SK-N-SH (cell line): ENCODE results near the gene ARL6. TPM values are rescaled to one million over a fixed set of nuclear protein-coding genes. Genes with fewer than 3 reads are reported as not detected.

Experiments used
- CTCF ChIA-PET: fragments of 300-600, 350-600 bp; formaldehyde crosslinking; extraction: SDS; loops from one replicate; lab custom pipeline; 2021; lab: Yijun Ruan, JAX
- POLR2A ChIA-PET: fragments of 350-600 bp; sonication (Branson Sonifier 250); formaldehyde crosslinking; extraction: SDS; loops from one replicate; lab custom pipeline; 2020; ENCODE audit warnings: antibody characterized with exemption, inconsistent platforms; lab: Yijun Ruan, JAX
- DNase-seq: peaks from one replicate; pipeline ENCODE4 v3.0.0; 2012
- H2AFZ ChIP-seq: fragments of 200-600 bp; sonication (generic); 2 replicates; pipeline ENCODE4 v1.8.1; 2016; ENCODE audit warnings: antibody characterized with exemption, mild to moderate bottlenecking, low read depth
- H3F3A ChIP-seq: fragments of 200-600 bp; sonication (generic); replicated peaks from 2 replicates; pipeline ENCODE3; 2016; ENCODE audit warnings: antibody characterized with exemption, mild to moderate bottlenecking; ENCODE audit not compliant: insufficient read depth
- H3K27ac ChIP-seq, 2 experiments: fragments of 200-500 bp in 1 of 2; fragments of 200-600 bp in 1 of 2; sonication (Bioruptor generic) in 1 of 2; sonication (generic), shearing (Covaris generic) in 1 of 2; 2 replicates each; pipeline versions ENCODE4 v1.5.1 to v1.6.1; 2014 to 2016; ENCODE audit warnings: low read depth in 2 of 2, inconsistent platforms in 1 of 2, low read length in 1 of 2, mild to moderate bottlenecking in 1 of 2, mixed read lengths in 1 of 2
- H3K27me3 ChIP-seq: fragments of 200-600 bp; sonication (generic), shearing (Covaris generic); 2 replicates; pipeline ENCODE4 v1.6.1; 2016; ENCODE audit warnings: mixed run types; ENCODE audit not compliant: insufficient read depth
- H3K36me3 ChIP-seq, 2 experiments: fragments of 200-500 bp in 1 of 2; fragments of 200-600 bp in 1 of 2; sonication (Bioruptor generic) in 1 of 2; sonication (generic) in 1 of 2; replicated peaks in 1 of 2; 2 replicates each; pipeline versions ENCODE3 to v1.5.1; 2014 to 2016; ENCODE audit warnings: low read length in 1 of 2, mild to moderate bottlenecking in 1 of 2; ENCODE audit not compliant: insufficient read depth in 2 of 2, control insufficient read depth in 1 of 2
- H3K4me1 ChIP-seq, 2 experiments: fragments of 200-500 bp in 1 of 2; fragments of 200-600 bp in 1 of 2; sonication (Bioruptor generic) in 1 of 2; sonication (generic), shearing (Covaris generic) in 1 of 2; 2 replicates each; pipeline versions ENCODE4 v1.5.1 to v1.6.1; 2014 to 2016; ENCODE audit warnings: low read depth in 1 of 2, low read length in 1 of 2, mixed run types in 1 of 2; ENCODE audit not compliant: insufficient read depth in 2 of 2, control insufficient read depth in 1 of 2
- H3K4me2 ChIP-seq: fragments of 200-600 bp; sonication (generic), shearing (Covaris generic); 2 replicates; pipeline ENCODE4 v1.6.1; 2017; ENCODE audit warnings: mixed run types
- H3K4me3 ChIP-seq, 2 experiments: fragments of 200-500 bp in 1 of 2; fragments of 200-600 bp in 1 of 2; sonication (Bioruptor generic) in 1 of 2; sonication (generic), shearing (Covaris generic) in 1 of 2; 2 replicates each; pipeline versions ENCODE4 v1.5.1 to v1.8.1; 2014 to 2016; ENCODE audit warnings: low read depth in 2 of 2, inconsistent platforms in 1 of 2, low read length in 1 of 2, mild to moderate bottlenecking in 1 of 2, mixed read lengths in 1 of 2, moderate library complexity in 1 of 2
- H3K79me2 ChIP-seq: fragments of 200-600 bp; sonication (generic); 2 replicates; pipeline ENCODE4 v1.8.1; 2017; ENCODE audit warnings: mild to moderate bottlenecking; ENCODE audit not compliant: insufficient read depth
- H3K9ac ChIP-seq: fragments of 200-600 bp; sonication (generic); 2 replicates; pipeline ENCODE4 v1.6.1; 2017; ENCODE audit warnings: mixed run types
- H3K9me2 ChIP-seq: fragments of 200-600 bp; sonication (generic); 2 replicates; pipeline ENCODE4 v1.6.1; 2017; ENCODE audit warnings: mixed run types
- H3K9me3 ChIP-seq: fragments of 200-600 bp; sonication (generic); 2 replicates; pipeline ENCODE4 v1.6.1; 2017; ENCODE audit warnings: mixed run types, mild to moderate bottlenecking, moderate library complexity
- H4K20me1 ChIP-seq: fragments of 200-600 bp; sonication (generic); 2 replicates; pipeline ENCODE4 v1.6.1; 2017; ENCODE audit warnings: mild to moderate bottlenecking, mixed run types; ENCODE audit not compliant: insufficient read depth
- CHD2 ChIP-seq: fragments of 150-350 bp; IDR thresholded peaks from 2 replicates; pipeline ENCODE4 v1.6.1; 2018; ENCODE audit warnings: low read length; ENCODE audit not compliant: partially characterized antibody
- ELF1 ChIP-seq: IDR thresholded peaks from 2 replicates; pipeline ENCODE4 v1.4.0; 2012
- EP300 ChIP-seq, 2 experiments: IDR thresholded peaks; 2 replicates each; pipeline versions ENCODE4 v1.4.0 to v1.6.1; 2012; ENCODE audit warnings: borderline replicate concordance in 1 of 2, low read depth in 1 of 2, low read length in 1 of 2
- FOXM1 ChIP-seq: IDR thresholded peaks from 2 replicates; pipeline ENCODE4 v1.4.0; 2012; ENCODE audit warnings: low read depth, mild to moderate bottlenecking
- GATA2 ChIP-seq: sonication (generic); formaldehyde crosslinking; IDR thresholded peaks from 2 replicates; pipeline ENCODE4 v1.5.0; 2020; ENCODE audit warnings: mild to moderate bottlenecking, missing genetic modification reagents
- JUND ChIP-seq: IDR thresholded peaks from 2 replicates; pipeline ENCODE4 v1.4.0; 2012
- MEF2A ChIP-seq: IDR thresholded peaks from 2 replicates; pipeline ENCODE4 v1.4.0; 2012; ENCODE audit warnings: low read depth, borderline replicate concordance
- MXI1 ChIP-seq: IDR thresholded peaks from 2 replicates; pipeline ENCODE4 v1.6.1; 2012; ENCODE audit warnings: mild to moderate bottlenecking, low read depth, low read length, improper control_type of control experiment
- NFIC ChIP-seq: IDR thresholded peaks from 2 replicates; pipeline ENCODE4 v1.4.0; 2012; ENCODE audit warnings: borderline replicate concordance
- NRF1 ChIP-seq: IDR thresholded peaks from 2 replicates; pipeline ENCODE4 v1.6.1; 2012; ENCODE audit warnings: low read depth, mild to moderate bottlenecking, low read length
- RAD21 ChIP-seq: IDR thresholded peaks from 2 replicates; pipeline ENCODE4 v1.6.1; 2012; ENCODE audit warnings: mild to moderate bottlenecking, low read length
- RCOR1 ChIP-seq: fragments of 150-350 bp; IDR thresholded peaks from 2 replicates; pipeline ENCODE4 v1.6.1; 2017; ENCODE audit warnings: antibody characterized with exemption, low read length
- RFX5 ChIP-seq: IDR thresholded peaks from 2 replicates; pipeline ENCODE4 v1.6.1; 2012; ENCODE audit warnings: mild to moderate bottlenecking, improper control_type of control experiment, low read length
- RXRA ChIP-seq: IDR thresholded peaks from 2 replicates; pipeline ENCODE4 v1.4.0; 2012; ENCODE audit warnings: low read depth, mild to moderate bottlenecking, borderline replicate concordance
- TAF1 ChIP-seq: IDR thresholded peaks from 2 replicates; pipeline ENCODE4 v1.6.1; 2012; ENCODE audit warnings: low read depth, mild to moderate bottlenecking, low read length, moderate library complexity, borderline replicate concordance
- TCF12 ChIP-seq: IDR thresholded peaks from 2 replicates; pipeline ENCODE4 v1.4.0; 2012
- TEAD4 ChIP-seq: IDR thresholded peaks from 2 replicates; pipeline ENCODE4 v1.4.0; 2012; ENCODE audit warnings: mild to moderate bottlenecking, borderline replicate concordance; ENCODE audit not compliant: insufficient read depth
- WGBS: methylation state at CpG from one replicate; pipeline ENCODE4 v1.1.6; 2017; ENCODE audit warnings: low lambda C conversion rate; 5-methylcytosine and 5-hydroxymethylcytosine counted together
- polyA plus RNA-seq, 3 experiments: library from polyadenylated mRNA; depleted of rRNA; stranded (reverse); fragments of >200 nt; gene quantifications; 2 replicates each; pipeline ENCODE4 v1.2.3, GENCODE V29; 2012
- TF ChIP-seq, protein P1 (sequence below): IDR thresholded peaks from 2 replicates; pipeline ENCODE4 v1.4.0; 2012; ENCODE audit warnings: low read depth, borderline replicate concordance
- TF ChIP-seq, protein P2 (sequence below): IDR thresholded peaks from 2 replicates; pipeline ENCODE4 v1.4.0; 2012; ENCODE audit warnings: low read depth
- TF ChIP-seq, protein P3 (sequence below): fragments of 150-350 bp; IDR thresholded peaks from 2 replicates; pipeline ENCODE4 v1.6.1; 2017; ENCODE audit warnings: antibody characterized with exemption, low read length, low read depth, borderline replicate concordance
- TF ChIP-seq, protein P4 (sequence below): fragments of 150-350 bp; IDR thresholded peaks from 2 replicates; pipeline ENCODE4 v1.6.1; 2016; ENCODE audit warnings: mild to moderate bottlenecking, low read depth, low read length

ARL6 gene
- polyA plus RNA-seq, 1 of the 3 experiments (the other 2 are of a cell fraction) = 2.6 TPM

DNA sequence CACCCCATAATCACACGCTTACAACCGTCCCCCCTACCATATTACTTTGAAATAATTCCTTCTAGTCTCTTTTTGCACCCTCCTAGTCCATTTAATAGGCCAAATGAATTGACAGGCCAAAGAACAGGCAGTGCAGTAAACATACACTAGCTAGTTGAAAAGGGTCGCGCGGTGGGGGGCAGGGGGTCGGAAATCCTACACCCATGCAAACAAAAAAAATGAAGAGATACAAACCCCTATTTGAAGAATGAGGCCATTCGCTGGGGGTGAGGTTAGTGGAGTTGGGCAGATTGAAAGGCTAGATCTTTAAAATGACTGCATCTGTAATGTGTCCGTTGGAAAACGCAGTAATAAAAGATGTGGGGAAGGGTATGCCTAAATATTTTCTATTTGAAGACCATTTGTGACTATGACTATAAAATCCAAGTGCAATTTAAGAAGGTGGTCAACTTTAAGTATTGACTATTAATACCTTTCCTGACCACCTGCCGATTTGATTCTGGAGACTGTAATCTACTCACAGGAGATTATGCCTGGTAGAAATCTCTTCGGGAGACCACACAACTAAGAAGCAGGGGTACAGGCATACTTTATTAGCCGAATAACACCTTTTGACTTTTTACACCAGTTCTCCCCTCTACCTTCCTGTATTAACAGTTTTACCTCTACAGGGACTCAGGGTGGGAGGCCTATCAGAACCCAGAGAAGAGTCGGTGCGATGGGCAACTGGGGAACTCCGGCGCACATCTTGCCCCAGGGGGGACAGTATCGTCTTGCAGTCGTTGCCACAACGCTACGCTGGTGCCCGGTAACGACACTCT lies 762 bp upstream of the ARL6 start (continued):
- TF ChIP-seq ELF1 = no peak
- TF ChIP-seq MXI1 = no peak
- TF ChIP-seq GATA2 = no peak; the same call in 1 of the 2 replicates

DNA sequence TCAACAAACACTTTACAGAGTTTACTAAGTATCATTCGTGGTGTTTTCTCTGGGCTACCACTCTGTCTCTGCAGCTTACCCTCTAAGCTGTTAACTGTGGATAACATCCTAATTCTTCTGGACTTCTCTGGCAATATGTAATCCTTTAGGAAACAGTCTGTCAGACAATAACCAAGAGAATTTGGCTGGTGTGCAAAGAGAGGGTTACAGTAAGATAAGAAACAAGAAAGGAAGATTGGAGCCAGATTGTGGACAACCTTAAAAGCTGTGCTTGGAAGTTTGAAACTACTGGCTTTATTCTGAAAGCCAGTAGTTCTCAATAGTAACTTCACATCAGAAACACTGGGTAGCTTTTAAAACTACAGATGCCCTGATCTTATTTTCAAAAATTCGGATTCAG lies 778 bp downstream of the ARL6 start:
- H3K4me2 ChIP-seq = peak overlapping the region; percentile 71
- no peak for TF ChIP-seq NFIC
- TF ChIP-seq TEAD4 = no peak
- TF ChIP-seq, protein P1, sequence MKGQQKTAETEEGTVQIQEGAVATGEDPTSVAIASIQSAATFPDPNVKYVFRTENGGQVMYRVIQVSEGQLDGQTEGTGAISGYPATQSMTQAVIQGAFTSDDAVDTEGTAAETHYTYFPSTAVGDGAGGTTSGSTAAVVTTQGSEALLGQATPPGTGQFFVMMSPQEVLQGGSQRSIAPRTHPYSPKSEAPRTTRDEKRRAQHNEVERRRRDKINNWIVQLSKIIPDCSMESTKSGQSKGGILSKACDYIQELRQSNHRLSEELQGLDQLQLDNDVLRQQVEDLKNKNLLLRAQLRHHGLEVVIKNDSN = no peak
- TF ChIP-seq, protein P2, sequence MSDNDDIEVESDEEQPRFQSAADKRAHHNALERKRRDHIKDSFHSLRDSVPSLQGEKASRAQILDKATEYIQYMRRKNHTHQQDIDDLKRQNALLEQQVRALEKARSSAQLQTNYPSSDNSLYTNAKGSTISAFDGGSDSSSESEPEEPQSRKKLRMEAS = no peak
- no peak for TF ChIP-seq RXRA
- TF ChIP-seq MXI1 = no peak
- no peak for TF ChIP-seq MEF2A
- TF ChIP-seq RAD21 = no peak
- TF ChIP-seq GATA2 = no peak
- no peak for TF ChIP-seq EP300 (IDR thresholded peaks at IDR 0.05; ENCODE audit: borderline replicate concordance in 1 of 2, low read depth in 1 of 2, low read length in 1 of 2)
- no peak for TF ChIP-seq CHD2
- no peak for TF ChIP-seq NRF1
- TF ChIP-seq TAF1 = no peak
- no peak for TF ChIP-seq TCF12
- no peak for TF ChIP-seq JUND
- TF ChIP-seq, protein P3, sequence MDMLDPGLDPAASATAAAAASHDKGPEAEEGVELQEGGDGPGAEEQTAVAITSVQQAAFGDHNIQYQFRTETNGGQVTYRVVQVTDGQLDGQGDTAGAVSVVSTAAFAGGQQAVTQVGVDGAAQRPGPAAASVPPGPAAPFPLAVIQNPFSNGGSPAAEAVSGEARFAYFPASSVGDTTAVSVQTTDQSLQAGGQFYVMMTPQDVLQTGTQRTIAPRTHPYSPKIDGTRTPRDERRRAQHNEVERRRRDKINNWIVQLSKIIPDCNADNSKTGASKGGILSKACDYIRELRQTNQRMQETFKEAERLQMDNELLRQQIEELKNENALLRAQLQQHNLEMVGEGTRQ = no peak
- TF ChIP-seq, protein P4, sequence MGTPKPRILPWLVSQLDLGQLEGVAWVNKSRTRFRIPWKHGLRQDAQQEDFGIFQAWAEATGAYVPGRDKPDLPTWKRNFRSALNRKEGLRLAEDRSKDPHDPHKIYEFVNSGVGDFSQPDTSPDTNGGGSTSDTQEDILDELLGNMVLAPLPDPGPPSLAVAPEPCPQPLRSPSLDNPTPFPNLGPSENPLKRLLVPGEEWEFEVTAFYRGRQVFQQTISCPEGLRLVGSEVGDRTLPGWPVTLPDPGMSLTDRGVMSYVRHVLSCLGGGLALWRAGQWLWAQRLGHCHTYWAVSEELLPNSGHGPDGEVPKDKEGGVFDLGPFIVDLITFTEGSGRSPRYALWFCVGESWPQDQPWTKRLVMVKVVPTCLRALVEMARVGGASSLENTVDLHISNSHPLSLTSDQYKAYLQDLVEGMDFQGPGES = no peak
- no peak for TF ChIP-seq FOXM1
- no peak for TF ChIP-seq RCOR1
- TF ChIP-seq RFX5 = no peak
- H3K79me2 ChIP-seq = peaks cover 3% of the 10 kb centered on the region
- ChIA-PET POLR2A (interaction anchor here (1.5 to 1.7 kb wide), 2 partner anchors 22 to 206 kb away, joined by 5 to 6 read pairs; no protein-coding TSS in a partner anchor), CTCF (interaction anchor here (1.0 to 1.8 kb wide), 5 partner anchors 40 to 903 kb away, joined by 3 to 5 read pairs (median 5); no protein-coding TSS in a partner anchor)
- no peaks in the 10 kb centered on the region for H3K9me2 ChIP-seq
- H3K9me3 ChIP-seq = no peaks in the 10 kb centered on the region
- no peaks in the 10 kb centered on the region for H3F3A ChIP-seq
- no peaks in the 10 kb centered on the region for H4K20me1 ChIP-seq
- 8% methylated on average over 2 of the region's 2 CpGs for WGBS
- peak overlapping the region in 1 of 2 experiments; percentile 25; a peak in 1 of 4 replicates for H3K27ac ChIP-seq
- peak overlapping the region; percentile 60; the same call in 1 of the 2 replicates for H3K9ac ChIP-seq
- H3K4me3 ChIP-seq = peak overlapping the region; percentile 87 to 95
- peak overlapping the region; percentile 97 for H2AFZ ChIP-seq
- peaks cover 0 to 10% of the 10 kb centered on the region in 2 experiments; a peak in 3 of 4 replicates for H3K4me1 ChIP-seq
- H3K27me3 ChIP-seq = no peaks in the 10 kb centered on the region
- peaks cover 4 to 19% of the 10 kb centered on the region in 2 experiments for H3K36me3 ChIP-seq
- no peak for DNase-seq
